NCI-H1694 treated with DMSO at 0.1 percent for 48 hours (cell line): ENCODE measurements around the gene HMX2.

ENCODE experiments used
- DNase-seq: peaks from one replicate; lab custom pipeline; 2025; lab: John Stamatoyannopoulos, UW

HMX2 gene

GRCh38 chr10:123147635-123148413, at the start of gene HMX2:
Gene HMX2 (plus strand): TSS chr10:123148136. CDS start chr10:123148379, 243 bp downstream.
- no peak for DNase-seq

GRCh38 chr10:123100030-123100762, 47.7 kb upstream of the HMX2 start:
- no peak for DNase-seq

DNA sequence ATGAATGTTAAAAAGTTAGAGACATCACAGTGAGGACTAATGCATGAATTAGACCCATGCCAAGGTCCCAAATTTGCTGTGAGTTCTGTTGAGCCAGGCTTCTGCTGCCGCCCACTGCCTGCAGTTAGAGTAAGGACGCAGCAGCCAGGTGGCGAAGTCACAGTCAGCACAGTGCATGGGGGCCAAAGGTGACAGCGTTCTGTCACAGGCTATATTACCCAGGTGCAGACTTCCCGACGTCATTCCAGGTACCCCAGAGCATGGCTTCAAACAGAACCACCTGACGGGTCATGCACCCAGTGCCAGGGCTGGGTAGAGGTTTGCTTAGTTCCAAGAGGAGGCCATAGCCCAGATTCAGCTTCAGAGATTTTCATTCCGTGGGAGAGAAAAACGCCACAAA, 46.1 kb upstream of the HMX2 start:
- DNase-seq, result no peak

DNA sequence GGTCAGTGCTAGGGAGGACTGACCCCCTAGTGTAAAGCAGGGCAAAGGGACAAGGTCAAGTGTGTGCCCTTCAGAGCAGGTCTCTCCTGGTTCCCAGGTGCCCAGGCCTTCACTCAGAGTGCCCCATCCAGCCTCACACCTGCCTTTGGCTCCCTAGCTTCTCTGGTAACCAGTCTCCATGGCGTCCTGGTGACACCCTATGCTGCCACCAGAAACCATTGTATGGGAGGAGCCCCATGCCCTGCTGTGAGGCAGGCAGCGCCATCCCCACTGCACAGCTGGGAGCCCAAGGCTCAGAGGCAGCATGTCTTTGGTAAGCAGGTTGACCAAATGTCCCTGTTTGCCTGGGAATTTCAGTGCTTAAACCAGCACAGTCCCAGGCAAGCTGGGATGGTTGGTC, 45.3 kb upstream of the HMX2 start:
- no peak for DNase-seq

GRCh38 chr10:123103944-123104343, 44.0 kb upstream of the HMX2 start:
- no peak for DNase-seq

GRCh38 chr10:123109466-123109865, 38.5 kb upstream of the HMX2 start:
- no peak for DNase-seq

GRCh38 chr10:123117644-123118417, 30.1 kb upstream of the HMX2 start:
- no peak for DNase-seq

DNA sequence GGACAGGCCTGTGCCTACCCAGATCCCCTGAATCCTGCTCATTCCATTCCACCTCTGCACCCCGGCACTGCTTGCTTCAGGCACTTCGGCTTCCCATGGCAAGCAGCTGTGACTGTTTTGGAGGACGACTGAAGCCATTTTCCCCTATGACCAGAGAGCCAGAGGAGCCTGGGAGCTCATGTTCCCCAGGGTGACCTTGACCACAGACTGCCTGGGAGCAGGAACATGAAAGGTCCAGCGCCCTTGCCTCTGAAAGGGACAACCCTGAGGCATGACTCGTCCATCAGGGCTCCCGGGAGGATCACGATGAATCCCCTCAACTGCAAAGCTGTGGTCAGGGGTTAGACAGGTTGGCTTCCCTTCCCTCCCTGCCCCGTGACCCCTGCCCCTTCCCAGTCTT, 28.9 kb upstream of the HMX2 start:
- no peak for DNase-seq

- DNase-seq, result no peak
Observed at GRCh38 chr10:123126246-123126645, 21.7 kb upstream of the HMX2 start.

GRCh38 chr10:123129618-123130271, 18.2 kb upstream of the HMX2 start:
- DNase-seq, result no peak

GRCh38 chr10:123132576-123133477, 15.1 kb upstream of the HMX2 start:
- DNase-seq, result peak; percentile 27

DNA sequence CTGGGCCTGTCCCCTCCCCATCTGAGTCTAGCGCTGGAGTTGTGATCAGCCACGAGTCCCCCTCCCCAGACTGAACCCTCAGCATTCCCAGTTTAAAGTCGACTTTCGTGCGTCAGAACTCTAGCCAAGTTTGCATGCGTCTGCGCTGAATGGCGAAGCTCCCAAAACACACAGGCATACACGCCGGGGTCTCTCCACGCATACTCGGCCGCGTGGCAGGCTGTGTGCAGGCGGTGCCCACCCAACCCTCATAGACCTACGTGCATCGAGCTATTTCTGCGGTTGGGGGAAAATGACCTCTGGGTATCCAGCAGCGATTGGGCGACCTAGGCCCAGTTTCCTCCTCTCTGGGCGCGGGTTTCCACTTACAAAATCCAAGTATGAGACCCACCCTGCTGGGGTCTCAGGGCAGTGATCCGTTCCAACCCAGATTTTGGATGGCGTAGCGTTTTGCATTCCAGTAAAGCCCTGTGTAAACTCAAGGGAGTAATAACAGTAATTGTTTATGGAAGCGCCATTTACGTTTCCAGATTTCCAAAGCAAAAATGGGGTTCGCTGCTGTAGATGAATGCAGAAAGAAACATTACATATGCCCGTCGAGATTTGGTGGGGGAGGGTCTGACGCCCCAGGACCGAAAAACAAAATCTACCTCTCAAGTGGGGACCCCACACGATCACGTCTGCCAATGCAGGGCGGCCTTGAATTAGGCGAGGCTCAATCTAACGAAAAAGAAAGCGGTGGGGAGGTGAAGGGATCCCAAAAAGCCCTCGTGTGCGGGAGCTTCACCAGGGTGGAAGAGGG, 14.2 kb upstream of the HMX2 start:
- DNase-seq, result no peak

GRCh38 chr10:123134343-123134914, 13.5 kb upstream of the HMX2 start:
- DNase-seq, result no peak

- no peak for DNase-seq
Observed at GRCh38 chr10:123134915-123135414, 13.0 kb upstream of the HMX2 start.

DNA sequence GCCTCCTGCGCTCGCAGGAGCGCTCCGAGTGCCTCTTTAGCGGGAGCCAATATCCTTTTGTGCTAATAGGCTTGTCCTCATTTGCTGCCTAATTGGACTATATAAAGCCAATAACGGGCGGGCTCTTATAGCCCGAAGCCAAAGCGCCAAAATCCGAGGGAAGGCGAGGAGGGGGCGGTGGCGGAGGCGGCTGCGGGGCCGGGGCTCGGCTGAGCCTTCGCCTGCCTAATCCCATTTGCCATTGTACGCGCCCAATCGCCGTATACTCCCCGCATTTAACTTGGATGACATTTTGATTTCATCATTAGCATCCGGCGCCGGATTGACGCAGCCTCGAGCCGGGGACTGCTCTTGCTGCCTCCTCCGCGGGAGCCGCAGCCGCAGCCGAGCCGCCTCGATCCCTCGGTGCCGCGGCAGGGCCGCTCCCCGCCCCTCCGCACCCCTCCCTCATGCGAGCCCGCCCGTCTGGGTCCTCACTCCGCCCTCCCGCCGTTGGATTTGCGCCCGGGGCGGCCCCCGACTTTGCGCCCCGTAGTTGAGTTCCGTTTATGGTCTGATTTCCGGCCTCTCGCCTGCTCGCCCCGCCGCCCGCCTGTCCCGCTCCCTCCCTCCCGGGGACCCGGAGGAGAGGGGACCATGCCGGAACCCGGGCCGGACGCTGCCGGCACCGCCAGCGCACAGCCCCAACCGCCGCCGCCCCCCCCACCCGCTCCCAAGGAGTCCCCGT, 12.4 kb upstream of the HMX2 start, which contains the start of gene HMX3:
HMX3 (plus strand) TSS at position 556 of the 727 bp plus-strand sequence; CDS start at position 637, 81 bp downstream.
- no peak for DNase-seq

- DNase-seq, result no peak
Observed at GRCh38 chr10:123136221-123136805, 11.6 kb upstream of the HMX2 start.

DNA sequence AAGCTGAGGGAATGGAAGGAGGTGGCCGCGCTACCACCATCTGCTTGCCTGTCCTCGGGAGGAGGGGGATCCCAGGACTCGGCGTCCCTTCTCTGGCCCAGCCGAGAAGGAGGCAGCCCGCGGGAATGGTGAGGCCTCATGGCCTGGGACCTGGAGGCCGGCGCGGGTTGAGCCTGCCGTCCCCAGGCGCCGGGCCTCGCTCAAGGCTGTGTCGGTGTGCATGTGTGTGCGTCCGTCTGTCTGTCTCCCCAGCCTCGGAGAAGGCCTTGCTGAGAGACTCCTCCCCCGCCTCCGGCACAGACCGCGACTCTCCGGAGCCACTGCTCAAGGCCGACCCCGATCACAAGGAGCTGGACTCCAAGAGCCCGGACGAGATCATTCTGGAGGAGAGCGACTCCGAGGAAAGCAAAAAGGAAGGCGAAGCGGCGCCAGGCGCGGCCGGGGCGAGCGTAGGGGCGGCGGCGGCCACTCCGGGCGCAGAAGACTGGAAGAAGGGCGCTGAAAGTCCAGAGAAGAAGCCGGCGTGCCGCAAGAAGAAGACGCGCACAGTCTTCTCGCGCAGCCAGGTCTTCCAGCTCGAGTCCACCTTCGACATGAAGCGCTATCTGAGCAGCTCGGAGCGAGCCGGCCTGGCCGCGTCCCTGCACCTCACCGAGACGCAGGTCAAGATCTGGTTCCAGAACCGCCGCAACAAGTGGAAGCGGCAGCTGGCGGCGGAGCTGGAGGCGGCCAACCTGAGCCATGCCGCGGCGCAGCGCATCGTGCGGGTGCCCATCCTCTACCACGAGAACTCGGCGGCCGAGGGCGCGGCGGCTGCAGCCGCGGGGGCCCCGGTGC, 10.9 kb upstream of the HMX2 start:
- DNase-seq, result no peak

GRCh38 chr10:123139165-123139520, 8.8 kb upstream of the HMX2 start:
- DNase-seq, result no peak
